Mesendoderm (in vitro differentiated cells): ENCODE data around the gene ACBD3.
A peak's percentile ranks its signal among the peaks of the same experiment; 100 is the strongest.

Experiments
- DNase-seq: peaks from one replicate; pipeline ENCODE4 v3.0.0; 2013
- H2AK5ac ChIP-seq: 2 replicates; pipeline ENCODE4 v1.6.1; 2013; ENCODE audit warnings: low read length, inconsistent platforms
- H2BK120ac ChIP-seq: 2 replicates; pipeline ENCODE4 v1.6.1; 2013; ENCODE audit warnings: low read depth, mild to moderate bottlenecking, low read length, moderate library complexity, mixed read lengths
- H2BK15ac ChIP-seq: replicated peaks from 2 replicates; pipeline ENCODE4 v1.6.1; 2013; ENCODE audit warnings: low read depth, mild to moderate bottlenecking, moderate library complexity
- H2BK5ac ChIP-seq: 2 replicates; pipeline ENCODE4 v1.6.1; 2013; ENCODE audit warnings: low read length, inconsistent platforms
- H3K18ac ChIP-seq: 2 replicates; pipeline ENCODE4 v1.6.1; 2013; ENCODE audit warnings: mild to moderate bottlenecking, low read length, mixed read lengths
- H3K23ac ChIP-seq: one replicate; pipeline ENCODE4 v1.6.1; 2013; ENCODE audit warnings: low read length
- H3K27ac ChIP-seq: 2 replicates; pipeline ENCODE4 v1.5.1; 2013; ENCODE audit warnings: low read depth, mild to moderate bottlenecking, inconsistent platforms, low read length, moderate library complexity
- H3K27me3 ChIP-seq: 2 replicates; pipeline ENCODE4 v1.6.1; 2013; ENCODE audit warnings: low read length, control low read depth, mild to moderate bottlenecking, inconsistent platforms; ENCODE audit not compliant: insufficient read depth, poor library complexity
- H3K36me3 ChIP-seq: 2 replicates; pipeline ENCODE4 v1.6.1; 2013; ENCODE audit warnings: low read length, inconsistent platforms; ENCODE audit not compliant: control insufficient read depth, insufficient read depth
- H3K4ac ChIP-seq: one replicate; pipeline ENCODE4 v1.6.1; 2013; ENCODE audit warnings: low read depth, mild to moderate bottlenecking, low read length, moderate library complexity
- H3K4me1 ChIP-seq: 2 replicates; pipeline ENCODE4 v1.6.1; 2013; ENCODE audit warnings: low read depth, low read length, inconsistent platforms; ENCODE audit not compliant: control insufficient read depth
- H3K4me2 ChIP-seq: 2 replicates; pipeline ENCODE4 v1.6.1; 2013; ENCODE audit warnings: low read length
- H3K4me3 ChIP-seq: 2 replicates; pipeline ENCODE4 v1.5.1; 2013; ENCODE audit warnings: mild to moderate bottlenecking, low read length
- H3K56ac ChIP-seq: one replicate; pipeline ENCODE4 v1.6.1; 2013; ENCODE audit warnings: low read length
- H3K79me1 ChIP-seq: 2 replicates; pipeline ENCODE4 v1.6.1; 2013; ENCODE audit warnings: low read length, inconsistent platforms
- H3K79me2 ChIP-seq: 2 replicates; pipeline ENCODE4 v1.6.1; 2013; ENCODE audit warnings: mild to moderate bottlenecking, low read length; ENCODE audit not compliant: control insufficient read depth, insufficient read depth
- H3K9ac ChIP-seq: 2 replicates; pipeline ENCODE4 v1.6.1; 2013; ENCODE audit warnings: low read length, inconsistent platforms
- H4K5ac ChIP-seq: one replicate; pipeline ENCODE4 v1.6.1; 2013; ENCODE audit warnings: low read length
- H4K8ac ChIP-seq: one replicate; pipeline ENCODE4 v1.6.1; 2013; ENCODE audit warnings: low read depth, mild to moderate bottlenecking, control low read depth, low read length, moderate library complexity
- WGBS: extraction: QIAGEN DNeasy Blood & Tissue Kit; methylation state at CpG from one replicate; pipeline ENCODE4 v1.1.7; 2013; ENCODE audit warnings: low lambda C conversion rate, missing lambda C conversion rate; ENCODE audit not compliant: insufficient coverage; ENCODE audit errors: extremely low coverage; 5-methylcytosine and 5-hydroxymethylcytosine counted together

Gene ACBD3

GRCh38 chr1:226215239-226215638 is 28.7 kb upstream of the ACBD3 start:
- H3K4me1 ChIP-seq = peaks cover 36% of the 10 kb centered on the region
- H4K8ac ChIP-seq = no peak overlapping the region
- H3K4me3 ChIP-seq = no peak overlapping the region
- no peak overlapping the region for H2BK15ac ChIP-seq
- H3K56ac ChIP-seq = peak overlapping the region; percentile 65
- H3K18ac ChIP-seq = peak overlapping the region; percentile 60
- H3K9ac ChIP-seq = peak overlapping the region; percentile 37
- H3K23ac ChIP-seq = peak overlapping the region; percentile 54
- H2AK5ac ChIP-seq = no peak overlapping the region
- DNase-seq = peak; percentile 90
- no peaks in the 10 kb centered on the region for H3K79me1 ChIP-seq
- H3K36me3 ChIP-seq = no peaks in the 10 kb centered on the region
- WGBS = no CpG with 5 or more reads among the region's 5 CpGs
- H4K5ac ChIP-seq = no peak overlapping the region
- H3K27ac ChIP-seq = peak overlapping the region; percentile 84
- peak overlapping the region; percentile 90 for H2BK5ac ChIP-seq
- H3K79me2 ChIP-seq = no peaks in the 10 kb centered on the region
- peak overlapping the region; percentile 66 for H2BK120ac ChIP-seq
- peak overlapping the region; percentile 82 for H3K4ac ChIP-seq
- no peak overlapping the region for H3K4me2 ChIP-seq
- no peaks in the 10 kb centered on the region for H3K27me3 ChIP-seq

- peak overlapping the region; percentile 7 for H3K23ac ChIP-seq
- H4K5ac ChIP-seq = peak overlapping the region; percentile 18
- peak overlapping the region; percentile 16 for H2AK5ac ChIP-seq
- H2BK5ac ChIP-seq = peak overlapping the region; percentile 49
- H3K27me3 ChIP-seq = no peaks in the 10 kb centered on the region
- H3K4ac ChIP-seq = peak overlapping the region; percentile 46
- H2BK120ac ChIP-seq = peak overlapping the region; percentile 15
- no peak for DNase-seq
- H3K79me1 ChIP-seq = no peaks in the 10 kb centered on the region
- H3K36me3 ChIP-seq = no peaks in the 10 kb centered on the region
- H3K56ac ChIP-seq = peak overlapping the region; percentile 77
- H3K4me3 ChIP-seq = no peak overlapping the region
- no peak overlapping the region for H3K27ac ChIP-seq
- H4K8ac ChIP-seq = no peak overlapping the region
- H3K4me2 ChIP-seq = no peak overlapping the region
- no peaks in the 10 kb centered on the region for H3K79me2 ChIP-seq
- H3K4me1 ChIP-seq = peaks cover 43% of the 10 kb centered on the region
- H3K9ac ChIP-seq = peak overlapping the region; percentile 26
- WGBS = no CpG with 5 or more reads among the region's 8 CpGs
- no peak overlapping the region for H2BK15ac ChIP-seq
- peak overlapping the region; percentile 1 for H3K18ac ChIP-seq
These were observed 26.0 kb upstream of the ACBD3 start for GRCh38 chr1:226212545-226212944.

GRCh38 chr1:226211181-226211821 is 24.8 kb upstream of the ACBD3 start:
- no peak overlapping the region for H3K4me3 ChIP-seq

GRCh38 chr1:226210571-226211176 is 24.1 kb upstream of the ACBD3 start:
- Histone ChIP-seq H2BK120ac (peak overlapping the region; percentile 24), H3K4me2 (peak overlapping the region; percentile 48), H3K36me3 (no peaks in the 10 kb centered on the region), H3K4me1 (peaks cover 36% of the 10 kb centered on the region), H3K23ac (no peak overlapping the region), H3K56ac (peak overlapping the region; percentile 82), H2BK15ac (no peak overlapping the region), H3K79me1 (no peaks in the 10 kb centered on the region), H3K9ac (peak overlapping the region; percentile 47), H3K4ac (peak overlapping the region; percentile 25), H2AK5ac (peak overlapping the region; percentile 23), H4K8ac (no peak overlapping the region), H3K27ac (peak overlapping the region; percentile 82), H3K4me3 (no peak overlapping the region), H3K27me3 (no peaks in the 10 kb centered on the region), H3K18ac (peak overlapping the region; percentile 22), H4K5ac (peak overlapping the region; percentile 23), H3K79me2 (no peaks in the 10 kb centered on the region), H2BK5ac (peak overlapping the region; percentile 99)
- WGBS = no CpG with 5 or more reads among the region's 7 CpGs
- peak; percentile 95 for DNase-seq

More at GRCh38 chr1:226211181-226211821, 24.8 kb upstream of the ACBD3 start:
- Histone ChIP-seq H3K4me1 (peaks cover 39% of the 10 kb centered on the region), H3K27ac (peak overlapping the region; percentile 82), H2BK15ac (no peak overlapping the region), H2BK5ac (peak overlapping the region; percentile 99), H3K36me3 (no peaks in the 10 kb centered on the region), H3K4me2 (peak overlapping the region; percentile 4), H3K4ac (peak overlapping the region; percentile 25), H3K27me3 (no peaks in the 10 kb centered on the region), H3K9ac (peak overlapping the region; percentile 31), H3K18ac (peak overlapping the region; percentile 22), H2BK120ac (peak overlapping the region; percentile 24), H4K5ac (peak overlapping the region; percentile 23), H3K79me1 (no peaks in the 10 kb centered on the region), H3K56ac (peak overlapping the region; percentile 82), H4K8ac (no peak overlapping the region), H2AK5ac (peak overlapping the region; percentile 23), H3K79me2 (no peaks in the 10 kb centered on the region), H3K23ac (no peak overlapping the region)
- WGBS = no CpG with 5 or more reads among the region's 5 CpGs
- no peak for DNase-seq

GRCh38 chr1:226209307-226210059 is 22.9 kb upstream of the ACBD3 start:
- H3K56ac ChIP-seq = peak overlapping the region; percentile 70
- H3K79me1 ChIP-seq = no peaks in the 10 kb centered on the region
- no peak overlapping the region for H3K4me2 ChIP-seq
- H3K4me1 ChIP-seq = peaks cover 24% of the 10 kb centered on the region
- no peak overlapping the region for H4K5ac ChIP-seq
- peak overlapping the region; percentile 60 for H3K4ac ChIP-seq
- peak overlapping the region; percentile 7 for H3K18ac ChIP-seq
- no CpG with 5 or more reads among the region's 17 CpGs for WGBS
- no peak overlapping the region for H3K9ac ChIP-seq
- H3K27ac ChIP-seq = no peak overlapping the region
- peak overlapping the region; percentile 38 for H3K23ac ChIP-seq
- no peaks in the 10 kb centered on the region for H3K79me2 ChIP-seq
- no peak overlapping the region for H4K8ac ChIP-seq
- H2BK120ac ChIP-seq = peak overlapping the region; percentile 47
- H2BK5ac ChIP-seq = peak overlapping the region; percentile 95
- H2BK15ac ChIP-seq = no peak overlapping the region
- H3K4me3 ChIP-seq = no peak overlapping the region
- peak overlapping the region; percentile 78 for H2AK5ac ChIP-seq
- no peaks in the 10 kb centered on the region for H3K36me3 ChIP-seq
- DNase-seq = no peak
- no peaks in the 10 kb centered on the region for H3K27me3 ChIP-seq
